ENCODE data around the gene EGFL7.

The EGFL7 gene

DNA sequence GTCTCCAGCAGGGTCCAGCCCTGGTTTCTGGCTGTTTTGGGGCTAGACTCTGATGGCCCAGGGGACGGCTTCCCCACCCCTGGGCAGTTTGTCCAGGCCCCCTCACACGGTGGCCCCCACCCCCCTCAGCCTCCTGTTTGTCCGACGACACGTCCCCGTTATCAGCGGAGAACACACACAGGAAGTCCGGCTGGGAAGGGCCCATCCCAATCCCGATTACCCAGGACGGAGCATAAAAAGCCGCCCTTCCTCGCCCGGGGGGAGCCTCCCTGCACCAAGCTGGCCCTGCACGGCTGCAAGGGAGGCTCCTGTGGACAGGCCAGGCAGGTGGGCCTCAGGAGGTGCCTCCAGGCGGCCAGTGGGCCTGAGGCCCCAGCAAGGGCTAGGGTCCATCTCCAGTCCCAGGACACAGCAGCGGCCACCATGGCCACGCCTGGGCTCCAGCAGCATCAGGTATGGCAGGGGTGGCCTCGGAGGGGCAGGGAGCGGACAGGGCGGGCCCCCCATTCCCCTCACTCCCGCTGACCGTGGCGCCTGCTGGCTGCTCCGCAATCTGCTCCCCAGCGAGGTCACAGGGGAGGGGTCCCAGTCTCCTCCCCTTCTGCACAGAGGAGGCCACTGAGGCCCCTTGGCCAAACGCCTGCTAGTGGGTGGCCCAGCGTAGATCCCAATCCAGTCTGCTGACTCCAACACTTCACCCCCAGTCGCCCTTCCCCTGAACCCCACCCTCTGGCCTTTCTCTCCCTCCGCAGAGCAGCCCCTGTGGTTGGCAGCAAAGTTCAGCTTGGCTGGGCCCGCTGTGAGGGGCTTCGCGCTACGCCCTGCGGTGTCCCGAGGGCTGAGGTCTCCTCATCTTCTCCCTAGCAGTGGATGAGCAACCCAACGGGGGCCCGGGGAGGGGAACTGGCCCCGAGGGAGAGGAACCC is at the start of gene EGFL7:
Gene EGFL7 (plus strand): TSS at position 261 of the 926 bp plus-strand sequence. CDS start 5,367 bp downstream, outside the sequence.
- no peak for DNase-seq (ENCODE audit: low spot score)

DNA sequence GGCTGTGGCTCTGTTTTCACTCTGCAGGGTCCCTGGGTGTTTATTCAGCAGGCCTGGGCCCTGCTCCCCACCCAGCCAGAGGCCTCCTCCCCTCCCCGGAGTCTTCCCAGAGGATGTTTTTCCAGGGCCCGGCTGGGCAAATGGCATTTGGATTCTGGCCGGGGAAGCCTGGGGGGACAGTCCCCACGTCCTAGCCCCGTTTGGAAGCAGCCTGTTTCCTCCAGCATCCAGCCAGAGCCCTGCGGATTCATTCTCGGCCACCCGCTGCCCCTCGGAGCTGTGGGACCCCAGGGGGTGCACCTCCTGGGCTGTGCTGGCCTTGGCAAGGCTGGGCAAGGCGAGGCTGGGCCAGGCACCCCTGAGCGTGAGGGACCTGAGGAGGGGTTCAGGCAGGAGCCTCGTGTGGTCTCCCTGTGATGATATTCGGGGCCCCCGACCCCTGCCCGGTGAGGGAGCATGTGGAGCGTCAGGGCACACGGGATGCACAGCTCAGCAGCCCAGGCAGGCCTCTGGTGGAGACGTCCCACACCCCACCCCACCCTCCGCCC is 48.8 kb upstream of the EGFL7 start:
- DNase-seq (ENCODE audit: low spot score), result no peak

DNA sequence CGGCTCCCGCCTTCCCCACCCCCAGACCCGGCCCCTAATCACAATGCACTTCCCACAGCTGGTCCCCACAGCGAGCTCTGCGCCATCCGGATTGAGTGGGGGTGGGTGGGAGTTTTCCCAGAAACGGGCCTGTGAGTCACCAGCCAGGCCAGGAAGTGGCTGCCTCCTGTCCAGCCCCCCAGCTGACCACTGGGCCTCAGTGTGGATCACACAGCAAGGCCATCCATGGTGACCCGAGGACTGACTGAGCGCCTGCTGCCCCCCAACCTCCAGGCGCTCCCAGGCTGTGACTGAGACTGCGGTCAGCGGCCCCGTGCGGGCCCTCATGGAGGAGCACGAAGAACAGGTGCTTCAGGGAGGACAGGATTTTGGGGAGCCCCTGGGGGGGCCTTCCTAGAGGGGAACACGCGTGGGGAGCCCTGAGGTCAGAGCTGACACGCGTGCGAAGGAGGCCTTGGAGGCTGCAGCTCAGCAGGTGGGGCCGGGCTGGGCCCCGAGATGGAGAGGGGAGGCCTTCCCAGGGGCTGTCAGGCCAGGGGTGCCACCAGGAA is 48.3 kb upstream of the EGFL7 start:
- peak; percentile 95 for DNase-seq (ENCODE audit: low spot score)

DNA sequence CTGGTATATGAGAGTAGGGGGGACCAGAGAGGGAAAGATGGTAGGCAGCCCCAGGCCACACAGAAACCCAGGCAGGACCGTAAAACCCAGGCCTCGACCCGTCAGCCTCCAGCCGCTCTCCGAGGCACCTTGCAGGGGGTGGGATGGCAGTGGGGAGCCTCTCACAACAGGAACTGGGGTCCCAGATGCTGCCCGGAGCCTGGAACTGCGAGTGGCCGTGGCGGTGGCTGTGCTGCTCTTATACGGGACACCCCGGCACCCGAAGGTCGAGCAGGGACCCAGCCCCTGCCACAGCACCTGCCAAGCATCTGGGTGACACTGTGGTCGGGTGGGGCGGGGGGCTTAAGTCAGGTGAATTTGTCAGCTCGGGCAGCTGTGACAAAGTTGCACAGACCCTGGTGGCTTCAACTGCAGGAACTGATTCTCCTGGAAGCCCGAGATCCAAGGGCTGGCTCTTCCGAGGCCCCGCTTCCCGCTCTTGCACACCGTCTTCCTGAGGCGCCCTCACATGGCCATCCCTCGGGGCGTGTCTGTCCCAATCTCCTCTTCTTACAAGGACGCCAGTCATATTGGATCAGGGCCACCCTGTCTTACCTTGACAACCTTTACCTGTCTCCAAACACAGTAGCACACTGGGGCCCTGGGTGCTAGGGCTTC is 47.6 kb upstream of the EGFL7 start:
- DNase-seq (ENCODE audit: low spot score), result no peak

DNA sequence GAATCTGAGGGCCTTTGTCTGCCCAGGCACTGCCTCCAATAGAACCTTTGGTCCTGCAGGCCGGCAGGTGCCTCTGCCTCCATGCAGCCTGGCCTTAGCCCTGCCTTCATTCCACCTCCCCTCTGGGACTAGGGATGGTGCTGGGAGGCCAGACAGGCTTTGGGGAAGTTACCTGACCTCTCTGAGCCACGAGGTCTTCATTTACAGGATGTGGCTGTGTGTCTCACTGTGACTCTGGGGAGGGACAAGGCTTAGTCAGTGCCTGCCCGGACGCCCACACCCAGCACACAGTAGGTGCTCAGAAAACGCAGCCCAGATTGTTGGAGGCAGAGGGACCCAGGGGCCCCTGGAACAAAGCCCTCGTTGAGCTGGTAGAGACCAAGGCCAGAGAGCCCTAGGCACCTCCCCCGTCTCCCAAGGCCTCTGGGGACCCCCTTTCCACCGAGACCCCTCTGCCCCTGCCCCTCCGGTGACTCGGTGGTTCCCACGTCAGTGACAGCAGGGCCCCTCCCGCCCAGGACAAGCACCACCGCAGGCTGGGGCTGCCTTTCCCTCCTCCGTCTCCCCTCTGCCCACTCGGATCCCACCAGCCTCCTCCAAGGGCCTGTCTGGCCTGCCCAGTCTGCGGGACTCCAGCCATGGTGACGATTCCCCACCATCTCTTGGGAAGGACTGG is 46.9 kb upstream of the EGFL7 start:
- no peak for DNase-seq (ENCODE audit: low spot score)

DNA sequence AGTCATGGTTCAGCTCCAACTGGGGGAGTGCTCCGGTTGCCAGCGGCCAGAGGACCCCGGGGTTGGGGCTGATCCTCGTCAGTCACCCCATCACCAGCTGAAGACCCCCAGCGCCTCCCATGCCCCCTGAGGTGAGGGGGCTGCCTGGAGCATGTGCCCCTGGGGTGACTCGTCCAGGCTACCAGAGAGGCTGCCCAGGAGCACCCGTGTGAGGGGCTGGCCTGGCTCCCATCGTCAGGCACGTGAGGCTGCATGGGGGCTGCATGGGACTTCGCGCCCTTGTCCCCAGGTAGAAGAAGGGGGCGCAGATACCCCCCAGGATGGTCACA is 46.4 kb upstream of the EGFL7 start:
- no peak for DNase-seq (ENCODE audit: low spot score)

DNA sequence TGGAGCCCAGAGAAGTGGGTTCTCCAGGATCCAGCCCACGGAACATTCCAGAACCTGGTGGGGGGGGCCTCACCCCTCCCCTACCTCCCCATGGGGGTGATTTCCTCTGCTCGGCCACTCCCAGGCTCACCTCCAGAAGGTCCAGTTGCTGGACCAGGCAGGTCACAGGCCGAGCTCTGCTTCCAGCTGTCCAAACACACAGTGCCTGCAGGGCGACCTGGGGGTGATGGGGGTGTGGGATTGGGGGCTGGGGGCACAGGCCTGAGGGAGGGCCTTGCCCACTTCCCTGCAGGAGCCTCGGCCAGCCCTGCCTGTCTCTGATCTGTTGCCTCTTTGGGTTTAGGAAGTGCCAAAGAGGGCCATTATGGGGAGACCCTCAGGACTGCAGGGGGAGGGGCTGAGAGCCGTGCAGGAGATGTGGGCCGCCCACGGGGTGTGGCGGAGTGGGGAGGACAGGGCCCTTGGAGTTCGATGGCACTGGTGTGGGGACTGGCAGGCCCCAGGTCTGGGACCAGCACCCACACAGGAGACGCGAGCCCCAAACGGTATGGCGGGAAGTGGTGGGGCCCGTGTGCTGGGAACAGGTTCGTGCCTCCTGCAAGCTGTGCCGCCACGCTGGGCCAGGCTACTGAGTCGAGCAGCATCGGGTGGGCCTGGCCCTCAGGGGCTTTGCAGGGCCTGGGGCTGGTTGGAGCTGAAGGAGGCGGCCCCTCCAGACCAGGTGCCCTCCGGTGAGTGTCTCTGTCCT is 45.6 kb upstream of the EGFL7 start:
- DNase-seq (ENCODE audit: low spot score), result no peak

DNA sequence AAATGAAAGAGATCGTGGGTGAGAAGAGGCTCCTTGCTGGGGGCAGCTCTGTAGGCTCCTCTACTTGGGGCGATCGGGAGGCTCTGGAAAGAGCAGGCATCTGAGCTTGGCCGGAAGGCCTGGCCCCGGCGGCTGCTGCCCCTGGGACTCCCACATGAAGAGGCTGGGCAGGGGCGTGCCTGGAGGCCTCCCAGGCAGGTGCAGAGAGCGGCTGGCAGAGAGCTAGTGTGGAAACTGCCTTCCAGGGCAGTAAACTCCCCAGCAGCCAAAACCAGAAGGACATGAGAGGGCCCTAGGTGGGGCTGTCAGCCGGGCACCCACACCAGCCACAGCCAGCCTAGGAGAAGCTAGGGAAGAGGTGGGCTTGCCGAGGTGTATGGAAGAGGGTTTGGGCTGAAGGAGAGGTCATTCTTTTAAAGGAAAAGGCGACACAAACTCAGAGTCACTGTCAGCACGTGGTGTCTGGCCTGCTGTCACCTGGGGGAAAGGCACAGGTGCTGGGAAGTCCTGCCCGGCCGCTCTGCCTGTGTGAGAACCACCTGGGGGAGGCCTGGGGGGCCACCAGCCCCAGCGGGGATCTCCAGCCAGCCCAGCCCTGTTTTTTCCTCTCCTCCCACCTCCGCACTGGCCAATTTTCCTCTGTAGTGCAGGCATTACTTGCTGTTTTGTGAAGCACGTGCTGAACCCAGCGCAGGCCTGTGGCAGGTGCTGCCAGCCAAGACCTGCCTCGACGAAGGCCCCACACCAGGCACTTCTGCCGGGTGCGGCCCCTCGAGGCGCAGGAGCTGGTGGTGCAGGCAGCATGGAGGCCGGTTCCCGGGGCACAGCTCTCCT is 44.8 kb upstream of the EGFL7 start:
- DNase-seq (ENCODE audit: low spot score), result no peak

DNA sequence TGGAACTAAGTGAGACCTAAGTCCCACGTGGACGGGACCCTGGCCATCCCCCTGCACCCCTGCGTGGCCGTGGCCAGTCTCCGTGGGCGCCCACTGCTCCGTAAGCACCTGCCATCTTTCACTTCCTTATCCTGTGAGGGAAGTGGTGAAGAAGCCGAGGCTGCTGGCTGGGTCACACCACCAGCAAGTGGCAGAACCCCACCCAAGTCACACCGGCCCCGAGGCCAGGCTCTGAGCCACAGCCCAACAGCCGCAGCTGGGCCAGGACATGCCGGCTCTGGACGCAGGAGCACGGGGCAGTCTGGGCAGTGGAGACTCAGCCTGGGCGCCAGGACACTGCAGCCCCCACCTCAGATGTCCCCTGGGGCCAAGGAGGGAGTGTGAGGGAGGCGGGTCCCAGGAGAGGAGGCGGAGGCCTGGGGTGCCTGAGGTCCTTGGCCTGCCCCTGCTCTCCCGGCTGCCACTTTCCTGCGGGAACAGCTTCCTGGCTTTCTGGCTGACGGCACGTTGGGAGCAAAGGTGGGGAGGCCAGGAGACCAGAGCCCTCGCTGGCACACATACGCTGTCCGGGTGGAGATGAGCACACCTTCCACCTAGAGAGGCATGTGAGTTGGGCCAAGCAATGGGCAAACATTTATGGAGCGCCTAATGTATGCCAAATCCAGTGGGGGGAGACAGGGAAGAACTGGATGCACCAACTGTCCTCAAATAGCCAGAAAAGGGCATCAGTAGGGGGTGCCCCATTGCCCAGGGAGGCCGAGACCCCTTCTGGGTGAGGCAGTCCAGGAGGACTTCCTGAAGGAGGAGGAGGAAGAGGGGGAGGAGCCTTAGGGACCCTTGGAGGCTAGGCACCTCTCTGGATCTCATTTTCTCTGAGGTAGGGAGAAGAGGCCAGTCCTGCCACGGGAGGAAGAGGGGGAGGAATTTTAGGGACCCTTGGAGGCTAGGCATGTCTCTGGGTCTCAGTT is 43.9 kb upstream of the EGFL7 start:
- DNase-seq (ENCODE audit: low spot score), result no peak

DNA sequence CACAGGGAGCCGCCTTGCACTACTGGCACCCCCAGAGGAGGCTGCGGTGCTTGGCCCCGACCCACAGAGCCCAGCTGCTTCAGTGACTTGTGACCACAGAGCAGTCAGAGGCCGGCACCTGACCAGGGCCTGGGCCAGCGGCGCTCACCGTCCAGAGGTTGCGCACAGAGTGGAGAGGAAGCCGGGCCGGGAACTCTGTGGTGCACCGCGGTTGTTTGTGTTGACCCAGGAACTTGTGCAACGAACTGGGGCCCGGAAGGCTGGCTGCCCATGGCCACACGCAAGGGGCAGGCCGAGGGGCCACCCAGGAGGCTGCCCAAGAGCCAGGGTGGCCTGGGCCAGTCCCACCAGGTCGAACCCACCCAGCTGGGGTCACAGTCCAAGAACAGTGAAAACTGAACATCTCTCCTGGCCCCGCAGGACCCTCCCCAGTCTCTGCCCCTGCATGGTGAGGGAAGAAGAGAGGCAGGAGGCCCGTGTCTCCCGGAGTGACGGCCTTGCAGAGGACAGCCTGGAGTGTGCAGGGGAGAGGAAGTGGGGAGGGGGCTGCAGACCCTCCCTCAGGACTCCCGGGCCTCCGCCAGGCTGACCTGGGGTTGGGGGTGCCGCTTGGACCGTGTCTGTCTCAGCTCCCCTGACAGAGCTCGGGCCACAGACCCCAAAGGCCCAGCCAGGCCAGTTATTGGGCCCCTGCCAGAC is 42.8 kb upstream of the EGFL7 start:
- no peak for DNase-seq (ENCODE audit: low spot score)

DNA sequence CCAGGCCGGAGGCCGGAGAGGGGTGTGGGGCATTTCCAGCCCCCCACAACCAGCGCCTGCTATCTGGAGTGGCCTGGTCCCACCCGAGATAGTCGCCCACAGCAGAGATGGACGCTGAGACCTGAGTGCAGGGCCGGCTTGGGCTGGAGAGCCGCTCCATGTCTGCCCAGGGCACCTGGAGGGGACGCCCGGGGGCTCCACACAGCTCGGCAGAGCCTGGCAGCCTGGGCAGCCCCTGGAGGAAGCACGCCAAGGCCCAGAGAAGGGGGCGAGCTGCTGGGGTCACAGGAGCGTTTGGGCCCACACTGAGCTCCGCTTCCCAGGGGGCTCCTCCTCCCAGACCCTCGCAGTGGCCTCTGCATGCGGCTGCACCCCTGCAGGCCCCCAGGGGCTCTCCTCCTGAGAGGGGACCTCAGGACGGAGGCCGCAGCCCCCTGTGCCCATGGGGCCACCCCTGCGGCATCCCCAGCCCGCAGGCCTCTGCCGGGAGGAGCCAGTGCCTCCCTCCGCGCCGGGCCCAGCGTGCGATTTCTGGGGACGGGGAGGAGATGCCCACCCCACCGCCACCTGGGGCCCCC is 42.2 kb upstream of the EGFL7 start:
- DNase-seq (ENCODE audit: low spot score), result no peak

DNA sequence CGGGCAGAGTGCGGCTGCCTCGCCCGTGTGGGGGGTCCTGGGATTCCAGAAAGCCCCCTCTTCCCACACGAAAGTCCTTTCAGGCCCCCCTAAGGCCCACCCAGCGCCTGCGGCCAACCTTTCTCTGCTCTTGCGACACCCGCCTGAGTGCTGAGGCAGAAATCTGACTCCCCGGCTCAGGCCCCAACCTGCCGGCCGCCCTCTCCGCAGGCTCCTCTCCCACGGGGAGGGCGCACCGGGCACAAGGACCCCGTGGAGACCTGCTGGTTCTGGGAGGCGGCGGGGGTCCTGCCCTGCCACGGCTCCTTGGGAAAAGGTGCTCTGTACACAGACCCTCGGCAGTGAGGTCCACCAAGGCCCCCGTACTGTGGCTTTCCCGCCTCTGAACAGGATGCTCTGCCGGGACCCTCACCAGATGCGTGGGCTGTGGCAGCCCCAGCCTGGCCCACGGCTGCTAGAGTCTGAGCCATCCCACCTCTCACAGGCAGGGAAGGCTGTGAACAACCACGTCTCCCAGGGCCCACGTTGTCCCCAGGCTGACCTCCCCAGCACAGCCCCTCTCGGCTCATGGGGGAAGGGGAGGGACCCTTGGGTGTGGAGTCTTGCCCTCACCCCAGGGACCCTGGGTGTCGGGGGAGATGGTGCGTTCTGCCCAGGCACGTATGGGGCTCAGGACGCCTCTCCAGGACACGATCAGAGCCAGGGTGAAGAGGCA is 41.5 kb upstream of the EGFL7 start:
- DNase-seq (ENCODE audit: low spot score), result no peak

DNA sequence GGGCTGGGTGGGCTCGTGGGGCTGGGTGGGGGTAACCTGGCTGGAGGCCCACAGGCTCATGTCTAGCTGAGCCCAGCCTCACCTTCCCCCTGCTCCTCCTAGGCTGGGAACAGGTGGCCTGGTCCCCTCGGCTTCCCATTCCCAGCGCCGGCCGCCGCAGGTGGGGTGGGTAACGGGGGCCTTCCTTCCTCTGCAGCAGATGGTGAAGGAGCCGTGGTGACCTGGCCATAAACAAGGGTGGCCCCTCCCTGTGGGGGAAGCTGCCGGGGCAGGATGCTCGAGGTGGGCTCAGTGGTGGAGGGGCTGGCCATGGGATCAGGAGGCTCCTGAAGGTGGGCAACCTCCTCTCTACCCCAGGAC is 41.0 kb upstream of the EGFL7 start:
- no peak for DNase-seq (ENCODE audit: low spot score)

DNA sequence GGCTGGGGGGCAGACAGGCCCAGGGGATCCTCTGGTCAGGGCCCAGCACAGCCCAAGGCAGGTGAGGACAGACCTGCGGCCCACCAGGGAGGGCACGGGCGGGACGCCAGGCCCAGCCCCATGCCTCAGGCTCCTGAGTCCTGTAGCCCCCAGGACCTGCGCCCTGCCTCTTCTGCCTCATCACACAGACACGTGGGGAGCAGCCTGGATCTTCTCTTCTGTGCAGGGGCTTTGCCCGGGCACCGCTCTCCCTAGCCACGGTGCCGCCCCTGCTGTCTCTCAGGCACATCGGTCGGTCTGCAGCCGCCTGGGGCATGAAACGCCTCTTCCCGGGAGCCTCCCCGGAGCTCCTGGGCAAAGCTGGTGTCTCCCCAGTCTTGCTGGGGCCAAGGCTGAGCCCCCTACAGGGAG is 40.2 kb upstream of the EGFL7 start:
- DNase-seq (ENCODE audit: low spot score), result no peak

DNA sequence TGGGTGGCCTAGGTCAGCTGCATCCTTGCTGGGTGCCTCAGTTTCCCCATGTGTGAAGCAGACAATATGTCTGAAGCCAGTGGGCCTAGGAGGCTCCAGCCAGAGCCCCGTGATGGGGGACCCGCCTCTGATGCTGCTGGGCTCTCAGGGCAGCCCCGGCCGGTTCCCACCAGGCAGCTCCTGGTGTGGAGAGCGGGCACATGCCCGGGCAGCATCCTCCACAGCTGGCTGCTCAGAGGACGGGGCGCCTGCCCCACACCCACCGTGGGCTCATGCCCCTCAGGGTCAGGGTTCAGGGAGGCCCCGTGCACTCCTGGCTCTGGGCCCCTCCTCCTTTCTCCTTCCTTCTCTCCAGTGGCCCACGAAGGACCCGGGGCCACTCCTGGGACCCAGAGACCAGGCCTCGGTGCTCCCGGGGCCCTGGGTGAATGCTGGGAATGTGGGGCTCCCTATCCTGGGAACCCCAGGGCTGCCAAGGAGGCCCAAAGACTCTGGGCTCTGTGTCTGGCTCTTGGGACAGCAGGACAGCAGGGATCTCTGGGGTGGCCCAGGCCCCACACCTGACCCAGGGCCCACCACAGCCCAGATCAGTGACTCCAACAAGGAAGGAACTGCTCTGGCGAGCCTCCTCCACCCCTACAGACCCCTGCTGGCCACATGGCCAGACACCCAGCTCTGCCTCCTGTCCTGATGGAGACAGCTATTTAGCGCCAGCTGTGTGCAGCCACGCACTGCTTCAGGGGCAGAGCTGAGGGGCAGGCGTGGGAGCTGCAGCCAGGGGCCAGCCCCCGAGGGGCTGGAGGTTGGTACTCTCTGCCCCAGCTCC is 39.5 kb upstream of the EGFL7 start:
- no peak for DNase-seq (ENCODE audit: low spot score)

DNA sequence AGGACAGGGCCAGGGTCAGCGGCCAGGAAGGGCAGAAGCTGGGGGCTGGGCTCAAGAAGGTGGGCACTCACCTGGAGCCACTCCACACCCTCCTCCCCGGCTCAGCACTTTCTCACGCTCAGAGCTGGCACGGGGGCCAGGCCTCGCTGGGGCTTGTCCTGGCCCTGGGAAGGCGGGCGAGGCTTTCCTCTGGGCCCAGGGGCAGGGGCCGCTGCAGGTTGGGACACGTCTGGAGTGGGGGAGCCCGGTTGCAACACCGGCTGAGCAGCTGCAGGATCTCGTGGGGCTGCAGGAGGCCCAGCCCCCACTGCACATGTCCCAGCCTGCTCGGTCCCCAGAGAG is 38.9 kb upstream of the EGFL7 start:
- no peak for DNase-seq (ENCODE audit: low spot score)
